ENCODE data around the gene APBA2. TPM values are rescaled to one million over a fixed set of nuclear protein-coding genes. Genes with fewer than 3 reads are reported as not detected.

The APBA2 gene
- total RNA-seq, 4 donors from 2014 or later, result 5.4 to 15.3 (median 10.4) TPM

- 78% methylated on average over 6 of the region's 6 CpGs for WGBS
Measured at GRCh38 chr15:28992336-28992864, 106.6 kb downstream of the APBA2 start.

DNA sequence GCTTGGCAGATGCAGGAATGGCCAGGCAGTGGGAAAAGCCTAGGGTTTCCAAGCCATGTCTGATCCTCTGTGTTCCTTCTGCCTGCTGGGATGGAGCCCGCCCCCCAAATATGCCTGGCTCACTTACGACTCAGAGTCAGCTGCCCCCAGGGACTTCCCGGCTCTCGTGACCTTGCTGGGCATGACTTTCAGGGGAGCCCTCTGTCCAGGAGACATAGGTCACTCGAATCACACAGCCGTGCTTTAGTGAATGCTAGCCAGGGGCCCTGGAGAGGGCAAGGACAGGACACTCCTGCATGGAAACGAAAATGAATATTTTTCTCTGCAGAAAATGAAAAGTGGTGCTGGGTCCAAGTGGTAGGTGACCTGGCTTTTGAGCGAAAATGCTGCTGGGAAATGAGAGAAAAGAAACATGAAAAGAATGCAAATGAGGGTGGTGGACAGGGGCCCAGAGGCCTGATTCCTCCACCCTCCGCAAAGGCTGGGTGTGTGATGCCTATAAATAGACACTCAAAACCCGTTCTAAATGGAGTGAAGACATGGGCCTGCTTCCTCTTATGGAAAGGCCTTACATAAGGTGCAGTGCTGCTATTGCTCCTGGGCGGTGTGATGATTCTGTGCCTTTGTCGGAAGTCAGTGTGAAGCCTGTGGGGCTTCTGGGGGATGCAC lies 107.4 kb downstream of the APBA2 start:
- intact Hi-C loops (cut with DNase I), result no loop called here
- peak overlapping the region; percentile 63 to 81 (median 78) for H3K27ac ChIP-seq (replicated peaks in 1 of 4)
- DNase-seq (ENCODE audit: extremely low spot score), result no peak
- H3K9me3 ChIP-seq, result no peaks in the 10 kb centered on the region
- H3K4me3 ChIP-seq, result no peak overlapping the region
- H3K36me3 ChIP-seq, result no peaks in the 10 kb centered on the region
- WGBS, result 32% methylated on average over 12 of the region's 12 CpGs
- peaks cover 12 to 22% (median 18%) of the 10 kb centered on the region in 4 donors for H3K4me1 ChIP-seq
- no peaks in the 10 kb centered on the region for H3K27me3 ChIP-seq
- TF ChIP-seq POLR2AphosphoS5 (IDR thresholded peaks at IDR 0.05) (peak in 1 of 2 donors; percentile 29), EP300 (IDR thresholded peaks at IDR 0.05) (no peak)

More at GRCh38 chr15:28992336-28992864, 106.6 kb downstream of the APBA2 start:
- intact Hi-C loops (cut with DNase I), result no loop called here
- Histone ChIP-seq H3K36me3 (no peaks in the 10 kb centered on the region), H3K4me1 (peaks cover 12 to 22% (median 18%) of the 10 kb centered on the region in 4 donors), H3K27me3 (no peaks in the 10 kb centered on the region), H3K4me3 (no peak overlapping the region), H3K9me3 (no peaks in the 10 kb centered on the region), H3K27ac (replicated peaks in 1 of 4) (peak overlapping the region; percentile 63 to 81 (median 78))
- TF ChIP-seq POLR2AphosphoS5 (IDR thresholded peaks at IDR 0.05) (no peak), EP300 (IDR thresholded peaks at IDR 0.05) (no peak), POLR2A (IDR thresholded peaks at IDR 0.05; ENCODE audit: low read depth) (no peak), CTCF (IDR thresholded peaks at IDR 0.05) (no peak)
- no peak for DNase-seq (ENCODE audit: extremely low spot score)

DNA sequence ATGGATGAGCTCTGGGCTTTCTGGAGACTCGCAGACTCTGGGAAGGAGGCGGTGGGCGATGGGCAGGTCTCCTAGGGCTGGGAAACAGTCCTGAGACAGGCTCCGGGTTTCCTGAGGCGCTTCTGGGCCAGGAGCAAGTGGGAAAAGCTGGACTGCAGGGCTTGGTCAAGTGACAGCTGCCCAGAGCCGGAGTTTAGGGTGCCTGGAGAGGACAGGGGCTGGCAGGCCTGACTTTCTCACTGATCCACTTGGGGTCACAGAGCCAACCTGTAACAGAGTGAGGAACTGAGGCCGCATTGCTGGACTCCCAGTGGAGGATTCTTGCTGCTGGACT lies 107.9 kb downstream of the APBA2 start:
- peaks cover 12 to 22% (median 18%) of the 10 kb centered on the region in 4 donors for H3K4me1 ChIP-seq
- H3K4me3 ChIP-seq, result no peak overlapping the region
- H3K9me3 ChIP-seq, result no peaks in the 10 kb centered on the region
- H3K27me3 ChIP-seq, result no peaks in the 10 kb centered on the region
- no peaks in the 10 kb centered on the region for H3K36me3 ChIP-seq
- H3K27ac ChIP-seq (replicated peaks in 1 of 4), result peak overlapping the region; percentile 63 to 81 (median 78)
- TF ChIP-seq POLR2AphosphoS5 (IDR thresholded peaks at IDR 0.05) (no peak), POLR2A (IDR thresholded peaks at IDR 0.05; ENCODE audit: low read depth) (no peak), EP300 (IDR thresholded peaks at IDR 0.05) (no peak), CTCF (IDR thresholded peaks at IDR 0.05) (no peak)
- 78% methylated on average over 5 of the region's 7 CpGs for WGBS
- intact Hi-C loops (cut with DNase I), result no loop called here
- DNase-seq (ENCODE audit: extremely low spot score), result no peak

GRCh38 chr15:28994142-28994830 lies 108.5 kb downstream of the APBA2 start:
- TF ChIP-seq EP300 (IDR thresholded peaks at IDR 0.05), result no peak
- TF ChIP-seq POLR2AphosphoS5 (IDR thresholded peaks at IDR 0.05), result no peak
- TF ChIP-seq CTCF (IDR thresholded peaks at IDR 0.05), result no peak
- no peak for TF ChIP-seq POLR2A (IDR thresholded peaks at IDR 0.05; ENCODE audit: low read depth)
- Histone ChIP-seq H3K4me3 (no peak overlapping the region), H3K27me3 (no peaks in the 10 kb centered on the region), H3K36me3 (no peaks in the 10 kb centered on the region), H3K4me1 (peaks cover 12 to 22% (median 18%) of the 10 kb centered on the region in 4 donors), H3K27ac (replicated peaks in 1 of 4) (peak overlapping the region; percentile 63 to 81 (median 78)), H3K9me3 (no peaks in the 10 kb centered on the region)
- 72% methylated on average over 12 of the region's 14 CpGs for WGBS
- intact Hi-C loops (cut with DNase I), result no loop called here
- no peak for DNase-seq (ENCODE audit: extremely low spot score)
